Left renal cortex interstitium (tissue), 4 donors: ENCODE results near the gene TUBB2A. TPM values are rescaled to one million over a fixed set of nuclear protein-coding genes. Genes with fewer than 3 reads are reported as not detected.
A peak's percentile ranks its signal among the peaks of the same experiment; 100 is the strongest.
"Not testable (repeated sequence)": the region's sequence is repeated elsewhere in the genome, so short reads cannot be mapped to it uniquely, and the experiment has no call there.

ENCODE experiments used
- DNase-seq, 4 donors: peaks; one replicate each; pipeline ENCODE4 v3.0.0-alpha.2; 2013; ENCODE audit warnings: low read depth in 4 of 4, low spot score in 2 of 4, missing footprints in 1 of 4
- polyA plus RNA-seq, 4 donors: library from polyadenylated mRNA; unstranded; fragments of 120-200 nt; gene quantifications; one replicate each; pipeline ENCODE4 v1.2.1, GENCODE V29; 2013; ENCODE audit not compliant: insufficient read length in 4 of 4

Gene TUBB2A
- polyA plus RNA-seq, 4 donors: 57.4 to 84.6 (median 60.1) TPM

DNA sequence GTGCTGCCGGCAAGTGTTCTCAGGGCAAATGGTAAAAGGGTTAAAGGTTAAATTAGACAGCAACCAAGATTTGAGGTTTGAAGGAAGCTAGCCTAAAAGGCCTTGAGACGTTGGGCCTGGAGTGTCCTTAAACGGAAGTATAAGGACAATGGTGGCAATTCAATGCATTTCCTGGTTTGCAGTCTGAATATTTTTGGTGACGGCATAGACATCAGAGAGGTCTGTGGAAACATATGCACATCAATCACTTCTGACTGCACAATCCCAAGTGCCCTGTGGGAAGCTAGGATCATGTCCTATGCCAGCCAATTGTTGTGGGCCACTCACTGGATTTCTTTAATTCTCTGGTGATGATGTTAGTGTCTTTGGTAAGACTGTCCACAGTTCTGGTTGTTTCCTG is 25.7 kb upstream of the TUBB2A start:
- no peak for DNase-seq

DNA sequence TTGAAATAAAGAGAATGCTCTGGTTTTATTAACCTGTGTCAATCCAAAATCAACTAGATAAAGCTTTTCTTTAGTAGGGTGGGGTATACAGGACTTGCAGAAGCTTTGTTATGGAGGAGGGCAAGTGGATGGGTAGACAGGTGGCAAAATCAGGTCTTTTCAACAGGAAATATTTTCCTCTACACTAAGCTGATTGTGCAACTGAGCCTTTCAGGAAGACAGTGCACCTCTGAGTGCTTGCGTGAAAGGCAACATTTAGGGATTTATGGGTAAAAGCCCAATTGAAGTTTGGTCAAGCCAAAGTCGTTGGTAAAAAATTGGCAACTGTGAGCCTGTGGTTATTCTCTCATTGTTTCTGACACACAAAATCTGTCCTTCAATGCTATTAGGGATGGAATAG is 23.8 kb upstream of the TUBB2A start:
- no peak for DNase-seq

DNA sequence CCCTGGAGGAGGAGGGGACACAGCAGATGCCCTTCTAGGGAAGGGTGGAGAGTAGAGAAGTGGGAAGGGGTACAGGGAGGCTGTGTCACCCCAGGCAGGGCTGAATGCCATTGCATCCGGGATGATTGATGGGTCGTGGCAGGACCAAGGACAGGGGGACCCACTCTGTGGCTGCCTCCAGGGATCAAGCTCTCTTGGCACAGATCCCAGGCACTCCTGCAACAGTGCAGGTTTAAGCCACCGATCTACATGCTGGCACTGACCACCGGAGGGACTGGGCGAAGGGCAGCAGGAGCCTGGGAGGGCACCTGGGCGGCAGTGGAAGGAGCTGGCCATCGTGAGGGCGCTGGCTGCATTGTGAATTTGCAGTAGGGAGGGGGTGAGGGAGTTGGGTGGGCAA is 22.6 kb upstream of the TUBB2A start:
- DNase-seq: not testable (repeated sequence)

DNA sequence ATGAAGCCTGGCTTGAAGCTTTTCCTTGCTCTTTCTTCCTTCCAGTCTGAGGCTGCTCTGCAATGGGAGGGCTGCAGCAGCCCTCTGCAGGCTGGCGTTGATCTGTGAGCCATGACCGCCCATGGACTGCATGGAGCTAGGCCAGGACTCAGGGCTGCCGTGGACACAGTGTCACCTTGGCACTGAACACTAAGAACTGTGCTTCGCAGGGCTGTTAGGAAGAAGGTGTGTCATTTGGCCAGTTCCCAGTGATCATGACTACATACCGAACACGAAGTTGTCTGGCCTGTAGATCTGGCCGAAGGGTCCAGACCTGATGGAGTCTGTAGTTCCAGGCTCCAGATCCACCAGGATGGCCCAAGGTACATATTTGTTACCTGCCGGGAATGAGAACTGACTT is 21.3 kb upstream of the TUBB2A start:
- DNase-seq: not testable (repeated sequence)

DNA sequence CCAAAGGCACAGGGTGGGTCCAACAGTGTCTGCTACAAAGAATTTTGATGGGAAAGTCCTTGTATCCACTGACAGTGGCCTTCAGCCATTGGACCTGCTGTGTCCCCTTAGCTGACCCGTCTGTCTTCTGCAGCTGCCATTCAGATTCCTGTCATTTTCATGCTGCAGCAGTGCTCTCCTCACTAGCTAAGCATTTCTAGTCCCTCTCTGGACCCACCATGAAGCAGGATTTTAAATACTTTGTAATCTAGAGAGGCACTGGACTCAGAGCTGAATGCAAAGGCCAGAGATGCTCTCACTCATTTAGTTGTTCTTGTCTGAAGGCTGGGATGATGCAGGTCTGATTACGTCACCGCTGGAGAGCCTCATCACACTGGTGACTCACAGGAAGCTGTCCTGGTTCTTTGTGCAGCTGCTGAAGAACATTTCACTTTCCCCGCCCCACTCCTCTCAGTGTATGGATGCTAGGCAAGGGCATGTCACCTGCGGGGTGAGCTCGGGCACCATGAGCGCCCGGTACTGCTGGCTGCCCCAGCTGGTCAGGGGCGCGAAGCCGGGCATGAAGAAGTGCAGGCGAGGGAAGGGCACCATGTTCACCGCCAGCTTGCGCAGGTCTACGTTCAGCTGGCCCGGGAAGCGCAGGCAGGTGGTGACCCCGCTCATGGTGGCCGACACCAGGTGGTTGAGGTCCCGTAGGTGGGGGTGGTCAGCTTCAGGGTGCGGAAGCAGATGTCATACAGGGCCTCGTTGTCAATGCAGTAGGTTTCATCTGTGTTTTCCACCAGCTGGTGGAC is 19.4 kb upstream of the TUBB2A start:
- DNase-seq: no peak

- no peak for DNase-seq
Measured at GRCh38 chr6:3175715-3176402, 18.5 kb upstream of the TUBB2A start.

DNA sequence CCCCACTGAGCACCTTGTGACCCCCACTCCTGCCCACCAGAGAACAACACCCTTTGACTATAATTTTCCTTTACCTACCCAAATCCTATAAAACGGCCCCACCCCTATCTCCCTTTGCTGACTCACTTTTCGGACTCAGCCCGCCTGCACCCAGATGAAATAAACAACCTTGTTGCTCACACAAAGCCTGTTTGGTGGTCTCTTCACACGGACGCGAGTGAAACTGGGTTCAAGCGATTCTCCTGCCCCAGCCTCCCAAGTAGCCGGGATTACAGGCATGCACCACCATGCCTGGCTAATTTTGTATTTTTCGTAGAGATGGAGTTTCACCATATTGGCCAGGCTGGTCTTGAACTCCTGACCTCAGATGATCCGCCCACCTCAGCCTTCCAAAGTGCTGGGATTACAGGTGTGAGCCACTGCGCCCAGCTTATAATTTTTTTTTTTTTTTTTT is 16.3 kb upstream of the TUBB2A start:
- DNase-seq: not testable (repeated sequence)

GRCh38 chr6:3172789-3173188 is 15.4 kb upstream of the TUBB2A start:
- DNase-seq: not testable (repeated sequence)

DNA sequence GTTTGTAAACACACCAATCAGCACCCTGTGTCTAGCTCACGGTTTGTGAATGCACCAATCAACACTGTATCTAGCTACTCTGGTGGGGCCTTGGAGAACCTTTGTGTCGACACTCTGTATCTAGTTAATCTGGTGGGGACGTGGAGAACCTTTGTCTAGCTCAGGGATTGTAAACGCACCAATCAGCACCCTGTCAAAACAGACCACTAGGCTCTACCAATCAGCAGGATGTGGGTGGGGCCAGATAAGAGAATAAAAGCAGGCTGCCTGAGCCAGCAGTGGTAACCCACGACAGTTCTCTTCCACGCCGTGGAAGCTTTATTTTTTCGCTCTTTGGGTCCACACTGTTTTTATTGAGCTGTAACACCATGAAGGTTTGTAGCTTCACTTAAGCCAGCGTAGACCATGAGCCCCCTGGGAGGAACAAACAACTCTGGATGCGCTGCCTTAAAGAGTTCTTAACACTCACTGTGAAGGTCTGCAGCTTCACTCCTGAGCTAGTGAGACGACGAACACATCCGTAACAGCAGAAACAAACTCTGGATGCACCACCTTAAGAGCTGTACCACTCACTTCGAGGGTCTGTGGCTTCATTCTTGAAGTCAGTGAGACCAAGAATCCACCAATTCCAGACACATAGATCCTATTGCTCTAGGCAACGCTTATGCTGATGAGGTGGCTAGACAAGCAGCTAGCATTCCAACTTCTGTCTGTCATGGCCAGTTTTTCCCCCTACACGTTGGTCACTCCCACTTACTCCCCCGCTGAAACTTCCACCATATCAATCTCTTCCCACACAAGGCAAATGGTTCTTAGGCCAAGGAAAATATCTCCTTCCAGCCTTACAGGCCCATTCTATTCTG is 14.2 kb upstream of the TUBB2A start:
- DNase-seq: not testable (repeated sequence)

- not testable (repeated sequence) for DNase-seq
Measured at GRCh38 chr6:3170676-3171075, 13.3 kb upstream of the TUBB2A start.

- not testable (repeated sequence) for DNase-seq
Measured at GRCh38 chr6:3168046-3168445, 10.7 kb upstream of the TUBB2A start.

DNA sequence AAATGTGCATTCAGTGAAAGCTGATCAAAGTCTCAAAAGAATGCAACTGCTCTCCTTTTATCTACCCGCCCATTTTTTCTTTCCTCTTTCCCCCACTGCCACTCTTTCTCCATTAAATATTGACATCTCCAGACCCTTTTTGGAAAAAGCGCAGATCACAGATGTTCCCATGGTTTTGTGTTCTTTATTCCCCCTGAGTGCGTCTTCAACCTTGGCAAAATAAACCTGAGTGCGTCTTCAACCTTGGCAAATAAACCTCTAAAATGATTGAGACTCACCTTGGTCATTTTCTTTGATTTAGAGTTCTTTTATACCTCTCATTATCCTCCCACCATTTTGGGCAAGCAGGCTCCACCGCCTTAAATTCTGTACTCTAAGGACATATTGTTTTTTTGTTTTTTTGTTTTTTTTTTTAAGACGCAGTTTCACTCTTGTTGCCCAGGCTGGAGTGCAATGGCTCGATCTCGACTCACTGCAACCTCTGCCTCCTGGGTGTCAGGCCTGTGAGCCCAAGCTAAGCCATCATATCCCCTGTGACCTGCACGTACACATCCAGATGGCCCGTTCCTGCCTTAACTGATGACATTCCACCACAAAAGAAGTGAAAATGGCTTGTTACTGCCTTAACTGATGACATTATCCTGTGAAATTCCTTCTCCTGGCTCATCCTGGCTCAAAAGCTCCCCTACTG is 9.3 kb upstream of the TUBB2A start:
- not testable (repeated sequence) for DNase-seq

- DNase-seq: no peak
Measured at GRCh38 chr6:3165631-3166534, 8.5 kb upstream of the TUBB2A start.

GRCh38 chr6:3164388-3164787 is 7.0 kb upstream of the TUBB2A start:
- DNase-seq: no peak

- no peak for DNase-seq
Measured at GRCh38 chr6:3163248-3163594, 5.9 kb upstream of the TUBB2A start.

- peak in 2 of 4 donors; percentile 41 to 67 for DNase-seq
Measured at GRCh38 chr6:3162565-3163247, 5.4 kb upstream of the TUBB2A start.

DNA sequence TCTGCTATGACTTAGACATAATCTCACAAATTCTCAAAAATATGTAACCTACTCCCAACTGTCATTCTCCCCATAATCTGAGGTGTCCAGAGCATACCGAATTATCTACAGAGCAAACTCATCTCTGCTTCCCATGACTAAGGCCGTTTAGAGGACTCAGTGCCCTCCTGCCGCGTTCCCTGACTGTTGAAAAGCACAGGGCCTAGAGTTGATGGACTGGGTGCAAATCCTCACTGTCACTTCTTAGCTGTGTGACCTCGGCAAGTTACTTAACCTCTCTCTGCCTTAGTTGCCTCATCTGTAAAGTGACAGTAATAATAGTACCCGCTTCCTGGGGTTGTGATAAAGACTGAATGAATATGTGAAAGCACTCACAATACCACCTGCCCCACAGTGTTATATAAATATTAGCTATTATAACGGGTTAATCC is 4.7 kb upstream of the TUBB2A start:
- DNase-seq: no peak

DNA sequence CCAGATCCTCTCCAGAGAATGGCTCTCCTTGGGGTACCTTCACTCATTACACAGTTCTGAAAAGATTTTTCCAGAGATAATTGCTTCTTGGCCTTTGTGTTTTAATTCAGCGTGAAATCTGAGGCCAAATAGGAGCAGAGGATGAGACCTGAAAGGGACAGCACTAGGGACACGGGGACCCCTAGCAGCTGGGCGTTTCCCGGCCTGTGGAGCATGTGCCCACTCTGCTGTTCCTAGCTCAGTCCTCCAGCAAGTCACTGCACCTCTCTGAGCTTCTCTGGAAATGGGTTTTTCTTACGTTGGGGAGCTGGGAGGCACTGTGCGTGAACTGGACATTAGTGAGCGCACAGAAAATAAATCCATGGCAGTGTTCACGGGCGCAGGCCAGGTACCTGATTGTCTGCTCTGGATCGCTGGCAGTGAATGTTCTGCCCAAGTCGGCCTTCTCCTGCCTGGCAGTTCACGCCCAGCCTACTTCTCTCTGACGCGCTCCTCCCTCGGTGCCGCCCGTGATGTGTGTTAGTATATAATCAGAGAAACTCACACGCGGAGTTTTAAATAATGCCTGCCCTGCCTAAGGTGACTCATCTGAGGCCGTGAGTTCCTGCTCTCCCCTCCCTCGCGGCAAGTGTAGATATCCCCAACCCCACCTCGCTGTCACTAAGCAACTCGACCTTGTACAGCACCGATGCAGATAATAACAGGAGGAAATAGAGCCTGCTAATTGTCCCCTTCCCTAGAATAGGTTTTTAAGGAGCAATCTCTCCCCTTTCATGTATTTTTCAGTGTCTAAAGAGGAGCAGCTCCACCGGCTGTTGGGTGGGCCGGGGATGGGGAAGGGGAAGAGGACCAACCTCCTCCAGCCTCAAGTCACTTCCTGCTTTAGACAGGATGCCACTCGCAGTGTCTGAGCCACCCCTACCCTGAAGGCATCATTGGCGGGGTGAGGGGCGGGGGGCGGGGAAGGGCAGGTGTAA is 2.7 kb upstream of the TUBB2A start:
- no peak for DNase-seq
